Astrocyte (in vitro differentiated cells and primary cell): ENCODE measurements around the gene GRK3.

Experiments used
- CTCF ChIP-seq: IDR thresholded peaks from 2 replicates; pipeline ENCODE4 v1.5.1; 2011; ENCODE audit warnings: low read depth, mild to moderate bottlenecking, inconsistent platforms, low read length, moderate library complexity; ENCODE audit not compliant: insufficient read depth
- EZH2 ChIP-seq: IDR thresholded peaks from 2 replicates; pipeline ENCODE4 v1.6.1; 2012; ENCODE audit warnings: mild to moderate bottlenecking, low read length, inconsistent platforms; ENCODE audit not compliant: insufficient read depth

- TF ChIP-seq CTCF, result no peak
- no peak for TF ChIP-seq EZH2
These were observed 2.4 kb downstream of the GRK3 start for GRCh38 chr22:25566898-25567235.
